GM18858 (cell line): ENCODE data around the gene NRP1.

Source experiments
- ATAC-seq: cut with Tn5 transposase; IDR thresholded peaks from one replicate; pipeline ENCODE4 v1.9.1; 2021; ENCODE audit not compliant: unreplicated experiment

The NRP1 gene

DNA sequence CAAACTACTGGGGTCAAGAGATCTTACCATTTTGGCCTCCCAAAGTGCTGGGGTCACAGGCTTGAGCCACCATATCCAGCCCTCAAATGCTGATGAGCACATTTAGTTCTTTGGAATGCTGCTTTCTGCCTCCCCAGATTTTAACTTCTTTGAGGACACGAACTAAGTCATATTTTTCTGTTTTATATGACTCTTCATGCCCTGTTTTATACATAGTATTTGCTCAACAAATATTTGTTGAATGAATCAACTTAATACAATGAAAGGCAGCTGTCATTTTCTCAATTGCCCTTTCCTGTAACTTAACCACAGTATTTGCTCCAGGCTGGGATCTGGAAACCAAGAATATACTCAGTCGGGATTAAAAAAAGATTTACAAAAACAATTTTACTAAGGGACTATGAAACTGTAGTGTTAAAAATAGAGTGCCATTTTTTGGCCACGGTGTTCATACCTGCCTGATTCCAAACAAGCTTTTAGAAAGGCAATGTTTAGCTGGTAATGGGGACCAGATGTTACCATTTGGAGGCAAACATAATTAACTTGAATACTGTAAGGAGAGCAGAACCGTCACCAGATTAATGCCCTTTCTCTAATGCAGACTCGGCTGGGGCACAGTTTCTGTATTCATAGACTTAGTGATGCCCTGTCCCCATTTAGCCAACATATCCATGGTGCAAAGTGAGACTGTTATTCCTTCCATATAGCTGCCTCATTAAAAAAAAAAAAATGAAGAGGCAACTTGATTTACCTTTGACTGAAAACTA lies 117.6 kb downstream of the NRP1 start:
- no peak for ATAC-seq

DNA sequence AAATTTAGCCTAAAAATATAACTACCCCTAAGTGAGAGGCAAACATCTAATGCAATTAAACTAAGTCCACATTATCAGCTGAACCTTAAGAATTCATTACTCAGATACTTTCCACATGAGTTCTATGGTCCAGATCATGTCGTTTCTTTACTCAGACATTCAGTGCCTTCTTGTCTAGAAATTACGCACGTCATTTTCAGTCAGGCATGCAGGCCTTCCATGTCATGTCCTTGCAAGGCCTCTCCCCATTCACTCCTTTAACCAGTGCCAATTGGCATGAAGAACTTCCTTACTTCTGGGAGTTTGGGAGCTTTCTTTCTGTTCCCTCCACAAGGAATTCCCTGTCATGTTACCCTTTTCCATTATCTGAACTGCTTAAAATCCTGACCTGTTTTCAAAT lies 118.8 kb downstream of the NRP1 start:
- ATAC-seq: no peak

DNA sequence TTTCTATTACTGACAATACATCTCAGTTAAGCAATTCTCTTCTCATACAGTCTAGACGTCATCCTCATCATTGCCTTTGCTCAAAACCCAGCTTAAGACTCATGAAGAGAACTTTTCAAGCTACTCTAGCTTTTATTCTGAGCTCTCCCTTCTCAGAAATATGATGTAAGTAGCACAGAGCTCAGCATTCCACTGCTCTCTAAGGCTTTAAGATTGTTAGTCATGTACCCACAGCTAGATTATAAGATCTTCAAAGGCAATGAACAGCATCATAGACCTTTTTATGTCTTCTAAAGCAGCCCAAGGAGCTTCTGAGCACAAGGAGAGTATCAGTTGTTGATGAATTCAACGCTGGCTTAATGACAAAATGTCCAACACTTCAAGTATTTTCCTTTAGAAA lies 119.3 kb downstream of the NRP1 start:
- no peak for ATAC-seq

DNA sequence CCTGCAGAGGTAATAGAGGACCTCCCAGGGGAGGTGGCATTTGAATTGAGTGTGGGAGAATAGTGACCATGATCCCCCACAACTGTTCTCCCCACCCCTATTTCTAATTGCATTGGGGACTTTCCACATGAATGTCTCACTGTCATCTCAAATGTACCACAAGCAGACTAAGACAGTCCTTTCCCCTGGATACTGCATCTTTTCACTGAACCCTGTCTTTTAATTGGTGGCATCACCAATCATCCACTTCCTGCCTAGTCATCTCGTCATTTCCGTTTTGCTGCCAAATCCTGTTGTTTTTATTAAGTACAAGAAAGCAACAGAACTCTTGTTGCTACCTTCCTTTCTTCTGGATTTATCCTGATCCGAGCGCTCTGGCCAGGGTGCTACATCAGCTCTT lies 120.3 kb downstream of the NRP1 start:
- no peak for ATAC-seq

DNA sequence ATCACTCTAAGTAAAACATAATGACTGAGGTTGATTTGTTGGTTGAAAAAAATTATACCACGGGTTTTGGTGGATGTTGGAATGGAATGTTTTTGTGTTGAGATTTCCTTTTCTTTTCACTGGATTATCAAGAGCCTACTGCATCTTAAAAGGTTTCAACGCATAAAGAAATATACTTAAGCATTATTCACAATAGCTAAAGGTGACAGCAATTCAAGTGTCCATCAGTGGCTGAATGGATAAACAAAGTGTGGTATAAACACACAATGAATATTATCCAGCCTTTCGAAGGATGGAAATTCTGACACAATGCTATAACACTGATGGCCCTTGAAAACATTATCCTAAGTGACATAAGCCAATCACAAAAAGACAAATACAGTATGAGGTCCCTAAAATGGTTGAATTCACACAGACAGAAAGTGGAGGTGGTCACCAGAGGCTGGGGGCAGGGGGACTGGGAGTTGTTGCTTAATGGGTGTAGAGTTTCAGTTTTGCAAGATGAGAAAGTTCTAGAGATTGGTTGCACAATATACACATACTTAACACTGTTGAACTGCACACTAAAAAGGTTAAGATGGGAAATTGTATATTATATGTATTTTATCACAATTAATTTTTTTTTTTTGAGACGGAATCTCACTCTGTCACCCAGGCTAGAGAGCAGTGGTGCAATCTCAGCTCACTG lies 122.3 kb downstream of the NRP1 start:
- ATAC-seq: no peak

DNA sequence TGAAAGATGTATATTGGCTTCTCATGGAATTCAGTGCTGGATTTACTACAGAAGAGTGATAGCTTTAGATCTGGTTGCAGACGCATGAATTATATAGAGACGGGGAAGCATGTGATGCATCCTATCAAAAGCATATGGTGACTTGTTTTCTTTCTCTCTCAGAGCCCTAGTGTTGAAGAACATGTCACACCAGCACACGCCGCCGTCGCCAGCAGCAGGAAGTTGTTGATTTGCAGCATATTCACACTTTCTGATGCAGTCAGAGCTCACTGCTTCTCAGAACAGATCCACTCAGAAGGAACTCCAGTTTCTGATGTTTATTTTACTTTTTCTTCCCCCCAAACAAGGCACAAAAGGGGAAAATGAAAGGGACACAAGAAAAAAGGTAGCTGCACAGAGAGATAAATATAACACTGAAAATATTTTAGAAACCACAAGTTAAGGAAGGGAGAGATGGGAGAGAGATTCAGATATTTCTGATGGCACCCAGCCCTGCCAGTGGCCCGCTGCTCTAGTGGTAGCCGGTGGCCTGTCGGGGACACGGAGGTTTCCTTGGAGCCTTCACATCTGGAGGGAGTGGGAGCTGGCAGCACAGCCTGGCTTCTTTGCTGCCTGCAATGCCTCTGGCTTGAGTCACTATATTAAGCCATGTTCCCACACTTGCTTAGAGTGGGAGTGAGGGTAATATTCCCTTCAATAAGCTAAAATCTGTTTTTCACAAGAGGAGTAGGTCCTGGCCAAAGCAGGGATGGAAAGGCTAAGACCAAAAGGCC lies 123.2 kb downstream of the NRP1 start:
- ATAC-seq: no peak

DNA sequence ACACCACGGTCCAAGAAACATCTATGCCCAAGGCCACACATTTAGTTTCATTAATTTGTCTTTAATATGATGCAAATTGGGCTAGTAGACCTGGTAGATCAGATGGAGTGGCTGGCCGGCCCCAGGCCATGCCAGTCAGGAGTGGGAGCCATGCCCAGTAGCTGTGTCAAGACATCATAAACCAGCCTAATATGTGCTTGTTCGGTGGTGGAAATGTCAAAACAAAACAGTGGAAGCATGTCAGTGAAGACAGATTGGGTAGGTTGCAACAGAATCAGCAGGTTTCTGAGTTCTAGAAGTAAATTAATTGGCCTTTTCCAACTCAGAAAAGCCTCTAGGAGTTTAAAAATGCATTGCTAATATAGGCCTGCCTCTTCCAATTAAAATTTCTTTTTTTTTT lies 124.7 kb downstream of the NRP1 start:
- ATAC-seq: no peak

DNA sequence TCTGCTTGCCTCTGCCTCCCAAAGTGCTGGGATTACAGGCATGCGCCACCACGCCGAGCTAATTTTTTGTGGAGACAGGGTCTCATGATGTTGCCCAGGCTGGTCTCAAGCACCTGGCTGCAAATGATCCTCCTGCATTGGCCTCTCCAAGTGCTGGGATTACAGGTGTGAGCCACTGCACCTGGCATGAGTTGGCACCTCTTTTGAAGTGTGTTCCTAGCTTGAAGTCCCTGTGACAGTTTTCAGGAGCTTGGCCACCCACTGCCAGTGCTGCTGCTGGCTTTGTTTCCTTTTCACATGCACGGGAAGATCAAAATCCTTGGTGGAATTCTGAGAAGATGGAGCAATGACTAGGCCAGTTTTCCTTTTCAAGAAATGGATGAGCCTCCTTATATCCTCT lies 126.3 kb downstream of the NRP1 start:
- ATAC-seq: no peak

DNA sequence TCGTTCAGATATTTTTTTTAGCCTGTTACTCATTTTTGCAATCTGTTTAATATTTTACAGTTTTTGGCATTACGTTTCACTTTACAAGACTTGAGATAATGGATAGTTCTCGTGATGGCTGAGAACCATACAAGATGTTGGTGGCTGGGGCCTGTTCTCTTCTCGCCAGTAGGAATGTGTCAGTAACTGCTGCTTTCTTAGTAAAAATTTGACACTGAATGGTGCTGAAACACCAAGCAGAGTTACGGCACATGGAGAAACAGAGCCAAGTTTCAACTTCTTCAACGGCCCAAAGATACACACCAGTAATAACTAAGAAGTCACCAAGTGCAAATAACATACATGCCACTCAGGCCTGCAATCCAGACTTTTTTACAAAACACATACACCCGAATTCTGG lies 130.4 kb downstream of the NRP1 start:
- ATAC-seq: no peak

DNA sequence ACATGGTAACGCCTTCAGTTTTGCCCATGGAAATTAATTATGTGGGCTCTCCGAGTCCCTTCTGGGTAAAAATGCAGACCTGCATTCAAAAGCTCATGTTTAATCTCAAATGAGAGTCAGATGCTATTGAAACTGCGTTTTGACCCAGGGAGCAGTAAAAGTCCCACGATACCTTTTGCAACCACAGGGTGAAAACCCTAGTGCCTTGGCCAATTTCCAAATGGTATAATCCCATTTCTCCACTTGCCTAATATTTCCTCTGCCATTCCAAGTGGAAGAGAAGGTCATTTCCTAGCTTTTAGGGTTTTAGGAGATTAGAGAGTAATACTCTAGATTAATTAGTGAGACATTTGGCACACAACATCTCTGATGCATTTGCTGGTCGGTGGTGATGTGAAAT lies 132.5 kb downstream of the NRP1 start:
- no peak for ATAC-seq

DNA sequence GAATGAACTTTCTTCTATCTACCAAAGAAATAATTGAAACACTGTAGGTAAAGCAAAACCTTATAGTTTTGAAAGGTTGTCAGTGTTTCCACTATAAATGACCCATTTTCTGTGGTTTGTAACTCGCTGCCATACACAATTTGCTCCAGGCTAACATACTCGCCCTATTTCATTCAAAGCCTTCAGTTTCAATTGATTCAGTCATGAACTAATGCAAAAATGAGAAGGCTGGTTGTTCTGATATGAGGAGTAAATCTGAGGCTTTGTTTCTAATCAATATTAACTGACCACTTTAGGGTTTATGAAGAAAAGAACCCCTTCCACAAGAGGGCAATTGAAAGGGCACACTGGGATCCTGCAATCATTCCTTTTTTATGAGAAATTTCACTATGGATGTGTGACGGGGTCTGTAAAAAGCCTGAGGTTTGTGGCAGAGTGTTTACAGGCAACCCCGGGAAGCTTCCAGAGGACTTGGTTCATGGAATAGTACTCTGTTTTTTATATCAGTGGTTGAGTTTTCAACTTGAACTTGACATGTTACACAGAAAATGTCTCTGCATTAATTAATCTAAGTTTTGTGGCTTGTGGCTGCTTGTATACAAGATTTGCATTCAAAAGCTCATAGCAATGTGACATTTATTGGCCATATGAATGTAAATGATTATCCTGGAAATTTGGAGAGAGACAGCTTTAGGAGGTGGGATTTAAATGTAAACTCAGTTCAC lies 133.2 kb downstream of the NRP1 start:
- no peak for ATAC-seq

DNA sequence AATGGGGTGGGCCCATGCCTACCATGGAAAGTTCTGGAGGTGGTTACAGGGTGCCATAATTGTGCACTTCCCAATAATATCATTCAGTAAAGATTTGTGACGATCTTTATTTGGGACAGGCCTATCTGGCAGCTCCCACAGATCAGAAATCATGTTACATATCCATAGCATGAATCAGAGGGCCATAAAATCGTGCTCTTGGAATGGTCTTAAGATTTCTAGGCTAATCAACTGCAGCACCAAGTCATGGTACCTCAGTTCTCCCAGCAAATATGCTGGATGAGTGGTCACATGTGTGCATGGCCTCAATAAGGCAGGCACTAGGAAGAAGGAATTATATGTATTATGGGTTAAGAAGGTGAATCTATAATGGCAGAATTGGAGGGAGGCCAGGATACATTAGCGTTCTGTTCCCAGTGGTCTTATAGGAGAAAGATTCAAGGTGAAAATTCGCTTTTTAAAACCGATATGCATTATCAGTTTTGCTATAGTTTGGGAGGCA lies 134.7 kb downstream of the NRP1 start:
- ATAC-seq: no peak

DNA sequence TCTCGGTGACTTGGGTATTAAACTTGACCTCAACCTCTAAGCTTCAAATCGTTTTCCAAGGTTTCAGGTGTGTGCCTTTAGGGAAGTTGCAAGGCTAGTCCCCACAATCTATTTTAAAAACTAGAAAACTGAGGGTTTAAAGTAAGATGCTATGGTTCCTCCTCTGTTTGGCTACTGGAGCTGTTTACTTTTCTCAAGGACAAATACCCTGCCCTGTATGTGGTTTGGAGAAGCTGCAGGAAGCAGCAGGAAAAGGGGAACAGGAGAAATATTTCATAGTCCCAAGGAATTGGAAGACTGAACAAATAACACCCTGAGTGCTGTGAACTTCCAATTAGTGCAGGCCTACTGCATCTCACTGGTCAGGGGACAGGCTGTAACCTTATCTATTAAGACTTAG lies 135.9 kb downstream of the NRP1 start:
- no peak for ATAC-seq

DNA sequence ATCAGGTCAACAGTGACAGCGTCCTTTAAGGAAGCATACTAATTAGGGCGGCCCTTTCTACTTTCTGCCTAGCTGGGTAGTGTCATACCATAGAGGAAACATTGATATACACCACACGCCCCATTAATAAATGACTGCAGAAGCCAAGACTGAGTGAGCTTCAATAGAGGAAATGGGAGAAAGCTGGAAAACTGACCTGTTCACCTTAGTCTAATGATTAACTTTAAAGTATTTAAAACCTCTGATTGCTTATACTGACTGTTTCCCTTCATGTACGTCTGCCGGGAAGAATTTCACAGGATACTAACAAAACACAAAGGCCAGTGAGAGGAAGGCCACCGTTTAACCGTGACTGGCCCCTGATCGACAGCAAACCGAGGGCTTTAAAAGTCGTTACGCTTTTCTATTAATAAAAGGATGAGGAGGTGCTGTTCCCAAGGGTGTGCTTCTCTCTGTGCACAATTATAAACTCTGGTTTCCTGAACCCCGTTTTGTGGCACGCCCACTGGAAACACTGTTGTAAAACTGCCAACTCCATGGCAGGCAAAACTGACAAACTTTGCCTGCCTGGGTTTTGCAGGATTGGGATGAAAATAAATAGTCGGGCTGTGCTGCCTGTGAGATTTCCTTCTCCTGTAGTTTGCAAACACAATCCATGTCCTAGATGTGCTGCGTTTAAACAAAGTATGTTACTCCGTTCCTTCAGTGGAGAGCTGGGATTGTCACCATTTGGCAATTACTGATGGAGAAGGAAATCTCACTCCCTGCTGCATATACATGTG lies 137.6 kb downstream of the NRP1 start:
- no peak for ATAC-seq

DNA sequence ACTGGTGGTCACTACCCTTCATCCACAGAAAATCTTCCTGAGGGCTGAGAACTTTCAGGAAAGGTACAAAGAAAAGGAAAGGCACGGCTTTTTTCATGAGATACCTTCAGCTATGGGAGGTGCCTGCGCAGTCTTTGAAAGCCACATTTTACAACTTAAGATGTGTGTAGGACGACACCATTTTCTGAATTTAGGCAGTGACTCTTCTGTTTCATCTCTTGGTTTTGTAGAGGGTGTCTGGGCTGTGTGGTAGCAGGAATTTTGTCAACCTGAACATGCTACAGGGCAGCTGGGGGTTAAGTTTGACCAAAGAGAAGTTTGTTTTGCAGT lies 138.1 kb downstream of the NRP1 start:
- ATAC-seq: no peak

DNA sequence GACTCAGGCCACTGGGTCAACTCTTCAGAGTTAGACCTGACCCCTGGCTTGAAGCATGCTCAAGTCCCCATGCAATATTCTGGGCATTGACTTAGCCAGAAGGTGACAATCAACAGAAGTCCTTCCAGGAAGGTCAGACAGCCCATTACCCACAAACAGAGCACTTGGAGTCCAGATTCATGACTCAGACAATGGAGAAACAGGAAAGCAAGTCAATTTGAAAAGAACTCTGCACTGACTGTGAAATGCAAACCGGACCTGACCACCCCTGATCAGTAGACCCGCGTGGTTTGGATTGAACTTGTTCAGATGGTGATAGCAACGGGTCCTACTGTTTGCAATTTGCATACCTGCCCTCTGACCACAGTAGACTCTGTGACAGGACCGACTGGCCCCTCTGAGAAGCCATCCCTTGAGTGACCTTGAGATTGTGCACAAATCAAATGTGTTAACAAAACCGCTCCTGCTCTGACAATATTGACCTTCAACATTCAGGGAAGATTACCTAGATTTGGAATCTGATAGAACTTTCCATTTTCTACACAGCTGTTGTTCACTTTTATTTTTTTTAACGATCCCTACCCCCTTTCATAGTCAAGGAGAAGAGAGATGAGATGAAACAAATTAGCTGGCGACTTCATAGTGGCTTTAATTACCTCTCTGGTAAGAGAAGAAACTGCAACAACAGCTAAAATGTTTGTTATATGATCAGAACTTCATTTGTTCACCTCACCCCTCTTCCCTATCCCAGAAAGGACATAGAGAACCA lies 138.7 kb downstream of the NRP1 start:
- no peak for ATAC-seq

DNA sequence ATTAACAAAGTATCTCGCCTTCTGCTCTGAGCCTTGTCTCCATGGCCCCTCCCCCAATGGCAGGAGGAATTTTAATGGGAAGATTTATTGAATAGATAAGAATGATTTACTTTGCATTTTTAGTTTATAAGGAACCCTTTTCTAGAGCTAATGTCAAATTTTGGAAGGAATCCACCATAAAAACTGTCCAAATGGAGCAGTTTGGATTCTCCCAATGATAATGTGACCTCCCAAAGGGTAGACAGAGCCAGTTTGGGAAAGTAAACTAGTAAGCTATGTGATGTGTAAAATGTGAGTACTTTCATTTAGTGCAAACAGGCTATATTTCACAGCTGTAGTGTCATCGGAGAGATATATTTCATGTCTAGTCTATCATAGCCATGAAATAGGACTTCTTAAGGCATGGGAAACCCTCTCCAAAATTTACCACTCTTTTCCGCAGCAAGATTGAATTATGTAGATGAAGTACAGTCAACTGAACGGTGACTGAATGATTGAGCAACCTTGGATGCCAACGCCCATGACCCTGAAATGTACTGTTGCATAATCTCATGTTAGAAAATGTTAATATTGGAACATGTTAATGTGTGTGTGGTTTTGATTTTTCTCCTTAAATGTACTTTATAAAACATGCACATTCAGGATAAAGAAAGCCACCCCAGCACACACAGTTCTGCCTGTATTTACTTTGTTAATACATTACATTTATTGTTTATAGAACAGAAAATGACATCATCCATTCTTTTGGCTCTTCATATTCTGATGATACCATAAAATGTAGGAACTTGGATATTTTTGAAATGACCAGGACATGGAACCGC lies 140.6 kb downstream of the NRP1 start:
- no peak for ATAC-seq

DNA sequence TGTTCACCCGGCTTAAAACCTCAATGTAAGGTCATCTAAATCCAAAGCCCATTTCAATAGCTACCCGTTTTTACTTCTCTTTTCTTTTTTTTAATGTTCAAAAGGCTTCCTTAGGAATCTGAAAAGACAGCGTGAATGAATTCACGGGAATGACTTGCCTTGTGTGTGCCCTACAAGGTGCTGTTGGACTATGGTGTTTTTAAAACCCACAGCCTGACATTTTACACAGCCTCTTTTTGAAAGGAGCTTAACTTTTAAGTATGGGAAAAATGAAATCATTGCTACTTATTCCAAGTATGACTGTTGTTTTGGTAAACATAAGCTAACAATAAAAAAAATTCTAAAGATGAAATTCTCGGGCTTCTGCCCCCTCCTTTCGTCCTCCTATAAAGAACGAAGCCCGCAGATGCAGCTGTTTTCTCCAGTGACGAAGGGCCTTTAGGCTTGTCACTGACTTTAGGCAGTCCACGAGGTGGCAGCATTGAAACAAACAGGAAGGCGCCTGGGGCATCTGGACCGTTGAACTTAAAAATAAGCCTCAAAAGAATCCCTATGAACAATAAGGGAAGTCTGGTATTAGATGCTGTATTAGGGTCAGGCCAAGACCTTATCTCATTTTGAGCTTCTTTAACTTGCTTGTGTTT lies 141.3 kb downstream of the NRP1 start:
- ATAC-seq: peak; percentile 86
